Stimulated activated naive CD8-positive, alpha-beta T cell treated with anti-CD3 and anti-CD28 coated beads, Interleukin-15, Interleukin-2, amounts not matched to agents 100 ng/mL and 50 ng/mL, for 24 hours (primary cell): Measurements from ENCODE around the gene SLC35F2.
"Not testable (repeated sequence)": the region's sequence is repeated elsewhere in the genome, so short reads cannot be mapped to it uniquely, and the experiment has no call there.

Source experiments
- H3K27ac Mint-ChIP-seq: one replicate; pipeline ENCODE4 v1.8.0; 2021; ENCODE audit warnings: mild to moderate bottlenecking, mixed read lengths
- H3K27me3 Mint-ChIP-seq: one replicate; pipeline ENCODE4 v1.8.0; 2021; ENCODE audit warnings: mixed read lengths
- H3K36me3 Mint-ChIP-seq: one replicate; pipeline ENCODE4 v1.8.0; 2021; ENCODE audit warnings: low read depth, mixed read lengths
- H3K4me1 Mint-ChIP-seq: one replicate; pipeline ENCODE4 v1.8.0; 2021; ENCODE audit warnings: low read depth, mixed read lengths
- H3K4me3 Mint-ChIP-seq: one replicate; pipeline ENCODE4 v1.8.0; 2021; ENCODE audit warnings: mild to moderate bottlenecking, mixed read lengths
- H3K9me3 Mint-ChIP-seq: one replicate; pipeline ENCODE4 v1.8.0; 2021; ENCODE audit warnings: mixed read lengths

Gene SLC35F2

DNA sequence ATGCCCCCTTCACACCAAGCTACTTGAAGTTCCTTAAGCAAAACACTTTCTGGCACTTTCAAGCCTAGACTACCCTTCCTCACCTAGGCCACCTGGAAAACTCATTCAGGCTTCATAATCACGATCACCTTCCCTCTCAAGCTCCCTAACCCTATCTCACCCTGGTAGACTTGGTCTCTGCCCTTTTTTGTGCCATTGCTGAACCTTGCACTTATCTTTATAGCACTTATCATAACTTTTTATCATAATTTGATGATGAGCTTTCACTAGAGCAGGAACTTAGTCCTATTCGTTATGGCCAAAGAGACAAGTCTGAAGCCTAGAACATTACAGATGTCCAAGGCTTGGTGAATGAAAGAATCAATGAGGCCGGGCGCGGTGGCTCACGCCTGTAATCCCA, 5.5 kb downstream of the SLC35F2 start:
- Mint-ChIP-seq H3K4me3 (no peak overlapping the region), H3K36me3 (peaks cover 27% of the 10 kb centered on the region), H3K27ac (no peak overlapping the region), H3K9me3 (no peaks in the 10 kb centered on the region), H3K27me3 (no peaks in the 10 kb centered on the region), H3K4me1 (peaks cover 47% of the 10 kb centered on the region)

DNA sequence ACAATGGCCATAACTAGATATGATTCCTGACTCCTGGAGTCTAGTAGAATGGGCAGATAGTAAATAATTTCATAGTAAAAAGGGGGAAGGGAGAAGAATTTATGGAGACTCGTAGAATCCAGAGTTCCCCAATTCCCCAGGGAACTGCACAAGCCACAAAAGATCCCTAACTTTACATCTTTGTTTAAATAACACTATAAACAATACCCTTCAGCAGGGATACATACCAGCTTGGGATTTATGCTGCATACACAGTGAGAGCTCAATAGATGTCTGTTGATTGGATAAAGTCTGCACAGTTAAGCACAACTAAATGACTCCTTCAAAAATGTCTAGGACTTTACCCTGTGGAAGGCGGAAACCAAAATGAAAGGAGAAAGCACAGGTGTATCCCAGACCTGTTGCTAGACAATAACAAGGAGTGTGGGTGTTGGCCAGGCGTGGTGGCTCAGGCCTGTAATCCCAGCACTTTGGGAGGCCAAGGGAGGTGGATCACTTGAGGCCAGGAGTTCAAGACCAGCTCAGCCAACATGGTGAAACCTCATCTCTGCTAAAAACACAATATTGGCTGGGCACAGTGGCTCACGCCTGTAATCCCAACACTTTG, 6.8 kb downstream of the SLC35F2 start:
- no peak overlapping the region for H3K27ac Mint-ChIP-seq
- no peaks in the 10 kb centered on the region for H3K27me3 Mint-ChIP-seq
- no peak overlapping the region for H3K4me3 Mint-ChIP-seq
- H3K36me3 Mint-ChIP-seq, result peaks cover 27% of the 10 kb centered on the region
- H3K9me3 Mint-ChIP-seq, result no peaks in the 10 kb centered on the region
- peaks cover 52% of the 10 kb centered on the region for H3K4me1 Mint-ChIP-seq

DNA sequence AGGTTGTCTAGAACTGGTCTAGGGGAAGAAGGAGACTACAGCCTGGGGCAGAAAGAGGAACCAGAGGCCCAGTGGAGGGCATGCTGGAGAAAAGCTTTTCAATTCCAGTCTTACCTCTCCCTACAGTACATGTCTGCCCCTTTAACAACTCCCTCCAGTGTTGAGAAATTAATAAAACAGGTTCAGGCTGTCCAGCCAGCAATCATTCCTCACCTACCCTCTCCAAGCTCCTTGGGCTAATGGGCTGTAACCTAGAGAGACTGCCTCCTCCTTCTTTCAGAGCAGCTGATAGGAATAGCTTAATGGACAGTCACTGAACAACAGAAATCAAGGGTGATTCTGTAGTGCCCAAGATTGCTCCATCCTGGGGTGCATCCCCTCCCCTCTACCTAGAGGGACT, 8.8 kb downstream of the SLC35F2 start:
- Mint-ChIP-seq H3K27me3 (no peaks in the 10 kb centered on the region), H3K9me3 (no peaks in the 10 kb centered on the region), H3K36me3 (peaks cover 22% of the 10 kb centered on the region), H3K4me3 (no peak overlapping the region), H3K4me1 (peaks cover 51% of the 10 kb centered on the region), H3K27ac (no peak overlapping the region)

DNA sequence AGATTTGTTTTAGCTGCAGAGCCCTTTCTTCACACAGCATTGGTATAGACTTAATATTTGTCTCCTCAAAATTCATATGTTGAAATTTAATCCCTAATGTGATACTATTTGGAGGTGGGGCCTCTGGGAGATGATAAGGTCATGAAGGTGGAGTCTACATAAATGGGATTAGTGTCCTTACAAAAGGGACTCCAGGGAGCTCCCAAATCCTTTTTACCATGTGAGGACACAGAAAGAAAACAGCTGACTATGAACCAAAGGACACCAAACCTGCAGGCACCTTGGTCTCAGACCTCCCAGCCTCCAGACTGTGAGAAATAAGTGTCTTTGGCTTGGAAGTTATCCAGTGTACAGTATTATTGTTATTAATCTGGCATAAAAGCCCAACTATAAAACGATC, 10.2 kb downstream of the SLC35F2 start:
- H3K27me3 Mint-ChIP-seq, result no peaks in the 10 kb centered on the region

DNA sequence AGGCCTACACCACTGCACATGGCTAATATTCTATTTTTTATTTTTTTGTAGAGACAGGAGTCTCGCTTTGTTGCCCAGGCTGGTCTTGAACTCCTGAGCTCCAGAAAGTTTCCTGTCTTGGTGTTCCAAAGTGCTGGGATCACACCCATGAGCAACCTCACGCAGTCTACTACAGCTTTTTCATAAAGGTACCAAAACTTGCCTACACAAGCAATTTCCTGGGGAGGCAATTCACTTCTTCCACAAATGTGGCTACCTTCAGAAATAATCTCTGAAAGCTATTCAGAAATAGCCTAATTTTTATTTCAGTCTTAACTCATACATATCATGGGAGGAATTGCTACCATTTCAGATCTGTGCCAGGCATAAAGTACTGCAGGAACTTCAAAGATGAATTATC, 11.4 kb downstream of the SLC35F2 start:
- no peaks in the 10 kb centered on the region for H3K27me3 Mint-ChIP-seq
- H3K36me3 Mint-ChIP-seq, result peaks cover 16% of the 10 kb centered on the region
- H3K27ac Mint-ChIP-seq, result peak overlapping the region; percentile 42
- H3K4me3 Mint-ChIP-seq, result no peak overlapping the region
- H3K4me1 Mint-ChIP-seq, result peaks cover 64% of the 10 kb centered on the region
- H3K9me3 Mint-ChIP-seq, result no peaks in the 10 kb centered on the region

More for the DNA sequence above, 10.2 kb downstream of the SLC35F2 start:
- Mint-ChIP-seq H3K36me3 (peaks cover 17% of the 10 kb centered on the region), H3K4me1 (peaks cover 58% of the 10 kb centered on the region), H3K27ac (no peak overlapping the region), H3K9me3 (no peaks in the 10 kb centered on the region), H3K4me3 (no peak overlapping the region)

DNA sequence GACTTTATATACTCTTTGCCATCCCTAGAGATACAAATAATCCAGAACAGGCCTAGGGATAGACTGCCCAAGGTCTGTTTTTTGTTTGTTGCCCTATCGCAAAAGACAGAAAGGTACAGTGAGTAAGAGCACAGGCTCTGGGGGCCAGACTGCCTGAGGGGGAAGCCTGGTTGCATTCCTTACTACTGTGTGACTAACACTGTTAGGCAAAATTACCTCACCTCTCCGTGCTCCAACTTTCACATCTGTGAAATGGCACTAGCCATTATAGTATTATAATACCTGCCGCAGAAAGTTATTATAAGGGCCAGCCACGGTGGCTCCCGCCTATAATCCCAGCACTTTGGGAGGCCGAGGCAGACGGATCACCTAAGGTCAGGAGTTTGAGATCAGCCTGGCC, 14.5 kb downstream of the SLC35F2 start:
- H3K27me3 Mint-ChIP-seq, result no peaks in the 10 kb centered on the region
- H3K4me1 Mint-ChIP-seq, result peaks cover 83% of the 10 kb centered on the region
- peak overlapping the region; percentile 10 for H3K4me3 Mint-ChIP-seq
- peak overlapping the region; percentile 28 for H3K27ac Mint-ChIP-seq
- peaks cover 12% of the 10 kb centered on the region for H3K36me3 Mint-ChIP-seq
- H3K9me3 Mint-ChIP-seq, result no peaks in the 10 kb centered on the region

DNA sequence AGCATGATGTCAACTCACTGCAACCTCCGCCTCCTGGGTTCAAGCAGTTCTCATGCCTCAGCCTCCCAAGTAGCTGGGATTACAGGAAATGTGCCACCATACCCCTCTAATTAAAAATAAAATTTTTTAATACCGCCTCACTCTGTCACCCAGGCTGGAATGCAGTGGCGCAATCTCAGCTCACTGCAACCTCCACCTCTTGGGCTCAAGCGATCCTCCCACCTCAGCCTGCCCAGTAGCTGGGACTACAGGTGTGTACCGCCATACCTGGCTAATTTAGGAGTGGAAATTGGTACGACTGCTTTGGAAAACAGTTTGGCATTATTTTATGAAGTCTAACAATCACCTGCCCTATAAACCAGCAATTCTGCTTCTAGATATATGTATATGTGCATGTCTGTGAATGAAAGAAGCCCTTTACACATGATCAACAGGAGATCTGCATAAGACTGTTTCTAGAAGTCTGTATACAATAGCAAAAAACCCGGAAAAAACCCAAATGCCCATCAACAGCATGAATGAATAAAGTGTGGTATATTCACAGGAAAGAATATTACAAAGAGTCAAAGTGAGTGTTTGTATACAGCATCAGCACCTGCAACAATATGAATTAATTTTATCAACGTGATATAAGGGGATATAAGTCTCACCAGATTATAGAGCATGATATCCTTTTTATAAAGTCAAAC, 16.0 kb downstream of the SLC35F2 start:
- Mint-ChIP-seq H3K4me1 (peaks cover 83% of the 10 kb centered on the region), H3K36me3 (peaks cover 12% of the 10 kb centered on the region), H3K27me3 (no peaks in the 10 kb centered on the region), H3K27ac (peak overlapping the region; percentile 33), H3K4me3 (no peak overlapping the region), H3K9me3 (no peaks in the 10 kb centered on the region)

DNA sequence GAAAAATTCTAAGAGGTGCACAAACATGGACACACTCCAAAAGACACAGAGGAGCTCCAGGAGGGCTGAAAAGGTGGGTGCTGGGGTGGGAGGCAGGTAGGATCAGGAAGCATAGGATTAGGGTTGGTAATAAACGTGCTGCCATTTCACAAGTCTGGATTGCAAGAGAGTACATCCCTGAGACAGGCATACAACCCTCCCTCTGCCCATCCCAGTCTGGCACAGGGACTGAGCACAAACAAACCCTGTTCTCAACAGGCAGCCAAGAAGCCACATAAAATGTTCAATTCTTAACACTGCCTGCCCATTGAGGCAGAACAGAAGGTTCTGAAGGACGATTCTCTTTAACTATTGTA, 18.5 kb downstream of the SLC35F2 start:
- Mint-ChIP-seq H3K27ac (peak overlapping the region; percentile 95), H3K4me3 (peak overlapping the region; percentile 77), H3K36me3 (peaks cover 11% of the 10 kb centered on the region), H3K4me1 (peaks cover 87% of the 10 kb centered on the region), H3K9me3 (no peaks in the 10 kb centered on the region), H3K27me3 (no peaks in the 10 kb centered on the region)

DNA sequence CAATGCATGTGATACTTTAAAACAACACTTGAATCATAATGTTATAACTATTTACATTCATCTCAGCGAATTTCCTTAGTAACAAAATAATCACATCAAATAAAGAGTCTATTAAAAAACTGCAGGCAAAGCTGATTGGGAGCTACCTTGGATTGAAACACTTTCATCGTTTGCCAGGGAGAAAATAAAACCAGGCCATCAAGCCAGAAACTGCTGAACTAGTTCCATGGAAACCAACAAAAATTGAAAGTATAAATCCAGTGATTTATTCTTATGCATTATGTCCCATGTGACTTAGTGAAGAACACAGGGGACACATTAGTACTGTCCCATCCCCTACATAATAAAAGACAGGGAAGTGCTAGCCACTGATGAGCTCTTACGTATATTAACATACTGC, 21.7 kb downstream of the SLC35F2 start:
- H3K4me3 Mint-ChIP-seq, result no peak overlapping the region
- peak overlapping the region; percentile 40 for H3K27ac Mint-ChIP-seq
- H3K4me1 Mint-ChIP-seq, result peaks cover 61% of the 10 kb centered on the region
- peaks cover 10% of the 10 kb centered on the region for H3K36me3 Mint-ChIP-seq
- no peaks in the 10 kb centered on the region for H3K9me3 Mint-ChIP-seq
- H3K27me3 Mint-ChIP-seq, result no peaks in the 10 kb centered on the region

DNA sequence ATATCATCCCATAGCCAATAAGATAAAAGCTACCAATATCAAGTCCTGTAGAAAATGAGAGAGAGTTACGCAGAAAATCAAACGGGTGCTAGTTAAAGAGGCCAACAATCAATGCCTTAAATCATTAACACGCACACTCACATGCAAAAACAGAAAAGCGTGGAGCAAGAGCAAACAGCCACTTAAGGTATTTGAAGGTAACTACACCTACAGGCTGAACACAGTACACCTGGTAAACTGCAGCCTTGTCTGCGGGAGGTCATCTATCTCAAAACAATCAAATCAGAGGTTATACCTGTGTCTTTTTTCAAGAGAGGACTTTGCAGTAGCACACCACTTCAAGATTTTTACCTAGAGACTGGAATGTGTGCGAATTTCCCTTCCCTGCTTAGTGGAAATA, 23.6 kb downstream of the SLC35F2 start:
- Mint-ChIP-seq H3K27me3 (no peaks in the 10 kb centered on the region), H3K36me3 (peaks cover 12% of the 10 kb centered on the region), H3K27ac (no peak overlapping the region), H3K4me3 (no peak overlapping the region), H3K4me1 (peaks cover 43% of the 10 kb centered on the region), H3K9me3 (no peaks in the 10 kb centered on the region)

DNA sequence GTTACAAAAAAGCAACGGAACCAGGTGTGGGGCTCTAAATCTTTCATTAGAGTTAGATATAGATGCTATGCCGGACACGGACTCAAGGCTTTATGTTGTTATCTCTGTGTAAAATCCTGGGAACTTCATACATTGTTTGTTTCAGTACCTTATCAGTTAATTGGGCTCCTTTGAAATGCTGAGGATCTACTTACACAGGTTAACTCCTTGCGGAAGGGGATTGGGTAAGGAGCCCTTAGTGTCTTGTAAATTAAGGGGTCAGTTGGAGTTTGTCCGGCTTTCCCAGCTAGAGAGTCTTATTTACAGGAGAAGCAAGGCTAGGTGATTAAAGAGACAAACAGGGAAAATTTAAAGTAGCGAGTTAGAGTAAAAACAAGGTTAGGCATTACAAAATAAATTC, 24.7 kb downstream of the SLC35F2 start:
- not testable (repeated sequence) for H3K4me3 Mint-ChIP-seq, H3K9me3 Mint-ChIP-seq, H3K27me3 Mint-ChIP-seq, H3K27ac Mint-ChIP-seq
- H3K36me3 Mint-ChIP-seq, result peaks cover 12% of the 10 kb centered on the region
- H3K4me1 Mint-ChIP-seq, result peaks cover 32% of the 10 kb centered on the region

DNA sequence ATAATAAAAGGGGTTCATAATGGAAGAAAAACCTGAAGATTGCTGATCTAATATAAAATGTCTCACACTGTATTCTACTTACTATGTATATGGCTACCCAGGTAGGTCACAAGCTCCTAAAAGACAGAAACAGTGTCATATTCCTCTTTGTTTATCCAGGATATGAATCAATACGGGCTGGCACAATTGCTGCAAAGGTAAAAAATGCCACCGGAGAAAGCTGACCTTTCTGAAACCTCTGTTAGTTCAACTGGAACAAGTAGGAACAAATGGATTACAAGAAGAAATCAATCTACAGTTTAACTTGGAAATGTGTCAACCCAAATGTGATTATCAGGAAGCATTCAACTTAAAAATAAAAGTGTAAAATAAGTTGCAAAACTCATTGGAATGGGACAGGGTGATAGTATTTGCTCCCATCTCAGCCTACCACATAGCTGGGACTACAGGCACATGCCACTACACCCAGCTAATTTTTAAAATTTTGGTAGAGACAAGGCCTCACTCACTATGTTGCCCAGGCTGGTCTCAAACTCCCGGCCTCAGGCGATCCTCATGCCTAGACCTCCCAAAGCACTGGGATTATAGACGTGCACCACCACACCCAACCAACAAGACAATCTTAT, 27.6 kb downstream of the SLC35F2 start:
- H3K9me3 Mint-ChIP-seq, result no peaks in the 10 kb centered on the region
- H3K4me1 Mint-ChIP-seq, result peaks cover 16% of the 10 kb centered on the region
- H3K4me3 Mint-ChIP-seq, result no peak overlapping the region
- no peaks in the 10 kb centered on the region for H3K27me3 Mint-ChIP-seq
- peaks cover 12% of the 10 kb centered on the region for H3K36me3 Mint-ChIP-seq
- H3K27ac Mint-ChIP-seq, result no peak overlapping the region

DNA sequence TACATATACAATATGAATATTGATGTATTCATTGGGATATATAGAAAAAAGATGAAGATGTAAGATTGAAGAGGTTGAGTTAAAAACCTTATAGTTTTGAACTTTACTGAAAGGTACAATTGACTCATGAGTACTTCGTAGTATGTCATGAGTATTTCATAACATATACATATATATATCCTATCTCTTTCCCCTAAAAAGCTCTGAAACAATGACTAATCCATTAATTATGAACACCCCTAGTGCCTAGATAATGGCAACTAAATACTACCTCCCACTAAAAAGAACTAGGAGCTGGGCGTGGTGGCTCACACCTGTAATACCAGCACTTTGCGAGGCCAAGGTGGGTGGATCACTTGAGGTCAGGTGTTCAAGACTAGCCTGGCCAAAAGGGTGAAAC, 31.5 kb downstream of the SLC35F2 start:
- Mint-ChIP-seq H3K9me3 (no peaks in the 10 kb centered on the region), H3K27me3 (no peaks in the 10 kb centered on the region), H3K4me3 (no peak overlapping the region), H3K36me3 (peaks cover 7% of the 10 kb centered on the region), H3K27ac (no peak overlapping the region), H3K4me1 (peaks cover 26% of the 10 kb centered on the region)

DNA sequence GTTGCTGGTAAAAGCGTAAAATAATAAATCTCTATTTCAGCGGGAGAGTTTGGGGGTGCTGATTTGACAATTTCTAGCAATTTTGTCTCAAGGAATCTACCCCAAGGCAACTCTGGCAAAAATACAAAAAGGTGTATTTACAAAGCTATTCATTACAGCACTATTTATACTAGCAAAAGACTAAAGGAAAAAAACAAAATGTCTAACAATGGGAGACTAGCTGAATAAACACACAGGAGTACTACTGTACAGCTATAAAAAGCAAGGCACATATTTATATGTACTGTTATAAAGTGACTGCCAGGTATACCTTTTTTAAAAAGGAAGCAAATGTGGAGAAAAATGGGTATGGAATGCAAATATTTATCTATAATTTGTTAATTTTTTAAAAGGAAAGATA, 32.7 kb downstream of the SLC35F2 start:
- no peak overlapping the region for H3K27ac Mint-ChIP-seq
- no peaks in the 10 kb centered on the region for H3K27me3 Mint-ChIP-seq
- peaks cover 26% of the 10 kb centered on the region for H3K4me1 Mint-ChIP-seq
- H3K36me3 Mint-ChIP-seq, result peaks cover 3% of the 10 kb centered on the region
- no peaks in the 10 kb centered on the region for H3K9me3 Mint-ChIP-seq
- H3K4me3 Mint-ChIP-seq, result no peak overlapping the region

DNA sequence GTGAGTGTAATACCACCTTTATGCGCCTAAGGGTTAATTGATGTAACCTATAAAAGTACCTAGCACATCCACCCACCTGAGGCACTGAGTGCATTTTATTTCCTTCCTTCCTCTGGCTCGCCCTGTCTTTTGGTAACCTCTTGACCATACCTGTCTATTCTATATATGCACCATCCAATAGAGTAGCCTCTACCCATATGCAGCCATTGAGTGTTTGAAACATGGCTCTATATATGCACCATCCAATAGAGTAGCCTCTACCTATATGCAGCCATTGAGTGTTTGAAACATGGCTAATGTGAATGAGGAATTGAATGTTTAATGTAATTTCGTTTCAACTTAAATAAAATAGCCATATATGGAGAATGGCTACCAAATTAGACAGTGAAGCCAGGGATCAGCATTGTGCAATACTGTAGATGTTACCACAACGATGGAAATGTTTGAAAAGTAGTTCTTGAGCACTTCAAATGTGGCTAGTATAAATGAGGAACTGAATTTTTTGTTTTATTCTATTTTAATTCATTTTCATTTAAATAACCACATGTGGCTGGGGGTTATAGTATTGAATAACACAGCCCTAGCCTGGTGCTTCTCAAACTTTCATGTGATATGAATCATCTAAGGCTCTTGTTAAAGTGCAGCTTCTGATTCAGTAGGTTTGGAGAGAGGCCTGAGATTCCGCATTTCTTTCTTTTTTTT, 33.8 kb downstream of the SLC35F2 start:
- Mint-ChIP-seq H3K4me3 (no peak overlapping the region), H3K27me3 (no peaks in the 10 kb centered on the region), H3K4me1 (peaks cover 27% of the 10 kb centered on the region), H3K27ac (no peak overlapping the region), H3K9me3 (no peaks in the 10 kb centered on the region), H3K36me3 (peaks cover 3% of the 10 kb centered on the region)
